Germinal center (tissue), 1 donor: Measurements from ENCODE around the gene NCAPH2.

ENCODE experiments used
- DNase-seq: peaks from one replicate; pipeline ENCODE4 v3.0.0; 2012; ENCODE audit warnings: mixed read lengths, low spot score

Gene NCAPH2

DNA sequence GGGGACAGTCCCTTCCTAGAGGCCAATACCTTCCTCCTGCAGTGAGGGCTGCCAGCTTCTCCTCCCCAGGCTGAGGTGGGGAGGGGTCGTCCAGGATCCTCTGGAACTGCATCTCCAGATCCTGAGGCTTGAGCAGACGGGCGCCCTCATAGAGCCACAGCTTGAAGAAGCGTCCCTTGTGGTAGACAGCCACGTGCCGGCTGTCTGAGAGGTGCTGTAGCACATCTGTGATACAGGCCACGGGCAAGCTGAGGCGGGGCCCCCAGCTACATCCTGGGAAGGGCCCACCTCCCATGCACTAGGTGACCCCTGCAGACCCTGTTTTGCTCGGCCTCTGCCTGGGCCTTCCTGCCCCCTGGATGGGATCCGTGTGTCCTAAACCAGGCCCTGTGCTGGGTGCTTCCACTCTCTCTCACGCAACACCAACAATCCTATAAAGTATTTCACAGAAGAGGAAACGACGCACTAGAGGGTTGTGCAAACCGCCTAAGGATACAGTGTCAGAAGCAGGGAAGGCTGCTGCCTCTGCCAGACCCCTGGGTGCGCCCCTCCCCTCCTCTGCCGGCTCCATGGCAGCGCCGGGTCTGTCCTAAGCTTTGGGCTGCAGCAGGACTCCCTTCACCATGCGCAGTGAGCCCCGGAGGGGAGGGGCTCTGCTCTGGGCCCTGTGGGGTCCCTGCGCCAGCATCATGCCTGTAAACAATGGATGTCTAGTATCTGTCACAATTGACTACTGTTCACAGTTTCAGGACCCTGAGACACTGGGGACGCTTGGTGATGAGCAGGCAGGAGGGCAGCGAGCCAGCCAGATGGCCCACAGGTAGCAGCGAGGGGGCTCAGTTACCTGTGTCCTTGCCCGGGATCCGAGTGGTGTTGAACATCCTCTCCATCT is 65.7 kb downstream of the NCAPH2 start:
- DNase-seq: no peak

DNA sequence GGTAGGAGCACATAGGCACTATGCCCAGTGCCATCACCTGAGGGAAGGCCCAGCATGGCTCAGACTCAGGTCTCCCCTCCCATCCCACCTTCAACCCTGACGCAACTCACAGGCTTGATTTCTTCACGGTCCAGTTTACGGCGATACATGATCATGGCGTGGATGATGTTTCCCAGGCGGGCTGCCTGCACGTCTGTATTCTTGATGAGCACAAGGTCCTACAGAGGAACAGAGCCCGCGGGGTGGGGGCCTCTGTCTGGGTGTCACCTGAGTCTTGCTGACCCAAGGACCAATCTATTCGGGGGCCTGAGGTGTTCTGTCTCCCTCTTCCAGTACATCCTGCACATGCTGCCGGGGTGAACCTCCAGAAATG is 66.3 kb downstream of the NCAPH2 start:
- no peak for DNase-seq
